ENCODE data around the gene ATG9B. TPM values are rescaled to one million over a fixed set of nuclear protein-coding genes. Genes with fewer than 3 reads are reported as not detected.

The ATG9B gene
- total and polyA plus RNA-seq, 10 donors = 0.66 to 3.8 (median 2.4) TPM

GRCh38 chr7:150976529-150977381 lies 47.5 kb downstream of the ATG9B start:
- Histone ChIP-seq H3K27ac (no peak overlapping the region), H3K4me3 (peak overlapping the region in 1 of 8 donors; percentile 64), H3K9me3 (no peaks in the 10 kb centered on the region), H3K36me3 (no peaks in the 10 kb centered on the region), H3K4me1 (peaks cover 5 to 61% (median 44%) of the 10 kb centered on the region in 6 donors), H3K27me3 (replicated peaks in 1 of 7) (peaks cover 4 to 91% (median 55%) of the 10 kb centered on the region in 7 donors)
- TF ChIP-seq POLR2AphosphoS5 (IDR thresholded peaks at IDR 0.05) (peak in 1 of 3 donors; percentile 14), POLR2A (IDR thresholded peaks at IDR 0.05) (no peak), CTCF (IDR thresholded peaks at IDR 0.05 in 8 of 11, conservative IDR thresholded peaks at IDR 0.05 in 3 of 11) (no peak)
- DNase-seq = no peak
- intact Hi-C loops (cut with DNase I; ENCODE audit: low total_unique reads) = no loop called here
- WGBS, 5 donors = 42 to 66% (median 44%) methylated on average over 8 to 13 of the region's 13 CpGs

- no peak for TF ChIP-seq CTCF (IDR thresholded peaks at IDR 0.05 in 8 of 11, conservative IDR thresholded peaks at IDR 0.05 in 3 of 11)
- no peak for TF ChIP-seq POLR2A (IDR thresholded peaks at IDR 0.05)
- TF ChIP-seq POLR2AphosphoS5 (IDR thresholded peaks at IDR 0.05) = no peak
- intact Hi-C loops (cut with DNase I; ENCODE audit: low total_unique reads) = no loop called here
- peak overlapping the region in 3 of 8 donors; percentile 76 to 83 (median 76) for H3K27ac ChIP-seq
- H3K27me3 ChIP-seq (replicated peaks in 1 of 7) = peaks cover 4 to 88% (median 52%) of the 10 kb centered on the region in 7 donors
- no peak for DNase-seq
- no peaks in the 10 kb centered on the region for H3K36me3 ChIP-seq
- peaks cover 5 to 69% (median 44%) of the 10 kb centered on the region in 6 donors for H3K4me1 ChIP-seq
- WGBS, 5 donors = 71 to 82% (median 80%) methylated on average over 8 to 9 of the region's 9 CpGs
- H3K4me3 ChIP-seq = peak overlapping the region in 3 of 8 donors; percentile 53 to 78 (median 58)
- H3K9me3 ChIP-seq = no peaks in the 10 kb centered on the region
Measured at GRCh38 chr7:150975536-150976319, 48.6 kb downstream of the ATG9B start.

GRCh38 chr7:150974468-150975391 lies 49.6 kb downstream of the ATG9B start:
- intact Hi-C loops (cut with DNase I; ENCODE audit: low total_unique reads) = no loop called here
- peak overlapping the region in 7 of 8 donors; percentile 27 to 83 (median 75) for H3K27ac ChIP-seq
- H3K9me3 ChIP-seq = no peaks in the 10 kb centered on the region
- DNase-seq = peak; percentile 92
- TF ChIP-seq POLR2A (IDR thresholded peaks at IDR 0.05) (no peak), POLR2AphosphoS5 (IDR thresholded peaks at IDR 0.05) (peak; percentile 82 to 87 (median 86)), CTCF (IDR thresholded peaks at IDR 0.05 in 8 of 11, conservative IDR thresholded peaks at IDR 0.05 in 3 of 11) (peak in 8 of 11 experiments; percentile 14 to 58 (median 36))
- H3K4me3 ChIP-seq = peak overlapping the region; percentile 32 to 78 (median 54)
- H3K4me1 ChIP-seq = peaks cover 5 to 70% (median 44%) of the 10 kb centered on the region in 6 donors
- H3K36me3 ChIP-seq = no peaks in the 10 kb centered on the region
- H3K27me3 ChIP-seq (replicated peaks in 1 of 7) = peaks cover 4 to 78% (median 48%) of the 10 kb centered on the region in 7 donors
- 1 to 6% (median 2%) methylated on average over 31 to 89 of the region's 89 CpGs for WGBS, 5 donors
